Stimulated activated CD8-positive, alpha-beta memory T cell treated with anti-CD3 and anti-CD28 coated beads, Interleukin-4, amount 100 ng/mL, for 1 hour (primary cell): Measurements from ENCODE around the gene CLDN2.
"Not testable (repeated sequence)": the region's sequence is repeated elsewhere in the genome, so short reads cannot be mapped to it uniquely, and the experiment has no call there.

Experiments
- DNase-seq, 2 donors: peaks; one replicate each; pipeline ENCODE4 v3.0.0-alpha.2; 2020; ENCODE audit warnings: low read depth in 2 of 2, low spot score in 1 of 2

CLDN2 gene, protein sequence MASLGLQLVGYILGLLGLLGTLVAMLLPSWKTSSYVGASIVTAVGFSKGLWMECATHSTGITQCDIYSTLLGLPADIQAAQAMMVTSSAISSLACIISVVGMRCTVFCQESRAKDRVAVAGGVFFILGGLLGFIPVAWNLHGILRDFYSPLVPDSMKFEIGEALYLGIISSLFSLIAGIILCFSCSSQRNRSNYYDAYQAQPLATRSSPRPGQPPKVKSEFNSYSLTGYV

DNA sequence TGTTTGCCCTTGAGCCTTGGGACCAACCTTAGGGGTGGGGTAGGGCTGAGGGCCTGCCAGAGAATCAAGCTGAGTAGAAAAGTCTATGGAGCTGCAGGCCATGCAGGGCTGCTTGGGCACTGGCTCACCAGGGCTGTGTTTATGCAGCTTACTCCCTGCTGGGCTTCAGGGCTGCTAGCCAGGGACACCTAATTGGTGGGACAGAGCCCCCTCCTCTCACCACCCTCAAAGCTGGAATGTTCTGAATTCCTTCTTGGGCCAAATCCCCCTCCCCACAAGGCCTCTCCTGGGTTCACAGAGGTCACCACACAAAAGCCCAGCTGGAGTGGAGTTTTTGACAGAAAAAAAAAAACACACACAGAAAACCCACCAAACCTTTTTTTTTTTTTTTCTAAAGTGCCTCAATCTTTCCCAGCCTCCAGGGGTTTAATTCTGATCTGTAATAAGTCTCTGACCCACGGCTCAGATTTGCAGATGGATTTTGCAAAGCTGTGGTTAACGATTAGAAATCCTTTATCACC, at the start of gene CLDN2:
Gene CLDN2, plus strand, starts transcription at position 471 of the 521 bp plus-strand sequence. CDS start 7,827 bp downstream, outside the sequence.
- DNase-seq, result no peak

DNA sequence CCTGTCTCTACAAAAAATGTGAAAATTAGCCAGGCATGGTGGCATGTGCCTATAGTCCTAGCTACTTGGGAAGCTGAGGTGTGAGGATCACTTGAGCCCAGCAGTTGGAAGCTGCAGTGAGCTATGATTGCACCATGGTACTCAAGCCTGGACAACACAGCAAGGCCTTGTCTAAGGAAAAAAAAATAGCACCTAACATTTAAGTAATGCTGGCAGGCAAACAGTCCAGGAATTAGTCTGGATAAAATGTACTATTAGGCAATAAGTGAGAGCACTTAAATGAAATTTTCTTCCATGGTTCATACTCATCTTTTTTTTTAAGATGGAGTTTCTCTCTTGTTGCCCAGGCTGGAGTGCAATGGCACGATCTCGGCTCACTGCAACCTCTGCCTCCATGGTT, 47.4 kb upstream of the CLDN2 start:
- DNase-seq, result not testable (repeated sequence)

DNA sequence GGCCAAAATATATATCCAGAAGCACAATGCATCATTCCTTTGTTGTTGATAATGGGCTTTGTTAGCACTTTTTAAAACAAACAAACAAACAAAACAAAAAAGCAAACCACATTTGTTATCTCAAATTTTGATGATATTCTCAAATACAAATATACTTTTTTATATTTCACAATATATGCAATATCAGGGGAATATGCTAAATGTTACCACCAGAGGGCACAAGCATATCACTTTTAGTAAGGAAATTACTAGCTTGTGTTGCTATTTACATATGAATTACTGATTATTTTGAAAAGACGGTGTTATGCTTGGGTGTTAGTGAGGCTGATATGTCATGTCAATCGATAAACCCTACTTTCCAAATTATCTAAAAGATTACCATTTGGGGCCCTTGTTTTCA, 46.1 kb upstream of the CLDN2 start:
- no peak for DNase-seq

DNA sequence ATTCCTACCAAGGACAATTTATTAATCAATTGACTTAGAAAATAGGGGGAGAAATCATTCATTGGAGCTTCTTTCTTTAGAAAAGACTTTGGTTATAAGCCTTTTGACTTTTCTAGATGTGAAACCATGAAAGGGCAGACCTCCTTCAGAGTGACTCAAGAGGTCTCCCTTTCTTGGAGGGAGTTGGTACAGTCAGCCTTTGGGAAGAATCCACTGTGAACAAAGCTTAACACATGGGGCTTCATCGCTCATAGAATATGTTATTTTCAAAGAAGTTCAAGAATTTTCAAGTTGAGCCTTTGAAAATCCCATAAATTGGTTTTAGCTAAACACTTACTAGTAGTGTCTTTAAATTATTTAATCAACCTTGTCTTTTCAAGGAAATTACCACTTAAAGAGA, 45.1 kb upstream of the CLDN2 start:
- no peak for DNase-seq

DNA sequence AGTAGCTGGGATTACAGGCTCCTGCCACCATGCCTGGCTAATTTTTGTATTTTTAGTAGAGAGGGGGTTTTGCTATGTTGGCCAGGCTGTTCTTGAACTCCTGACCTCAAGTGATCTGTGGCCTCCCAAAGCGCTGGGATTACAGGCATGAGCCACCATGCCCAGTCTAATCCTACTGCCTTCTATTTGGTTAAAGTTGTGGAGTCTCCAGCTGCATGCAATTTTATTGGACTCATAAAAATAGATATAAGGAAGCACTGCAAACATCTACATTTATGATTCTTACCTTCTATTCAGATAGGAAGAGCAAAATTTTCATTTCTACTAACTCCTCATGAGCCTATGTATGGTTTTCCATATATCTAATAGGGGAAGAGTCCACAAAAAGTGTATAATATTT, 30.7 kb upstream of the CLDN2 start:
- no peak for DNase-seq

DNA sequence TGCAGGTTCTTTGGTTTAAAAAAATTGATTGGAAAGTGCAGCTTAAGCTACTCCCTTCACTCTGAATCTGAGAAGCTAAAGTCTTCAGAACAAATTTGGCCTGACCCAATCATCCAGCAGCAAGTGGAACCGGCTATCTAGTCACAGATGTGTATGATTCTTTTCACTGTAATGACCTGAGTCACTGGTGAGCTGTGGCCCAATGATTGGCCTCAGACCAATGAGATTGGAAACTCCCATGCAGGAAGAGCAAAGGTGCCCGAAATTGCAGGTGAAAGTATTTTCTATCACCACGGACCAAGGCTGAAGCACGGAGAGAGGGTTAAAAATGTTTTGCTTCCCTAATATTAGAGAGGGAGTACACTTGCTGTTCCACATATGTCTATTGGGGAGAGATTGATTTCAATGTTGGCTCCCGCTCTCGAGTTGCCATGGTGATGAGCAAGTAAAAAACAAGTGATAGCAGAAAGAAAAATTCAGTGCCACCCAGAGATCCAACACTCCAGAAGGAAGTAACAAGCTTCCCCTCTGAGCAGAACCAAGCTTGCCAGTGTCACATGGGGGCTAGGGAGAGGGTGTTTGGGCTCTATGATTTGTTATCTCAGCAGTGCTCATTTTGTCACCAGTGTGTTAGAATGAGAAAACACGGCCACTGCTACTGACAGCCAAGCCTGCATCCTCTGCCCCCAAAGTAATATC, 28.3 kb upstream of the CLDN2 start:
- DNase-seq, result no peak

DNA sequence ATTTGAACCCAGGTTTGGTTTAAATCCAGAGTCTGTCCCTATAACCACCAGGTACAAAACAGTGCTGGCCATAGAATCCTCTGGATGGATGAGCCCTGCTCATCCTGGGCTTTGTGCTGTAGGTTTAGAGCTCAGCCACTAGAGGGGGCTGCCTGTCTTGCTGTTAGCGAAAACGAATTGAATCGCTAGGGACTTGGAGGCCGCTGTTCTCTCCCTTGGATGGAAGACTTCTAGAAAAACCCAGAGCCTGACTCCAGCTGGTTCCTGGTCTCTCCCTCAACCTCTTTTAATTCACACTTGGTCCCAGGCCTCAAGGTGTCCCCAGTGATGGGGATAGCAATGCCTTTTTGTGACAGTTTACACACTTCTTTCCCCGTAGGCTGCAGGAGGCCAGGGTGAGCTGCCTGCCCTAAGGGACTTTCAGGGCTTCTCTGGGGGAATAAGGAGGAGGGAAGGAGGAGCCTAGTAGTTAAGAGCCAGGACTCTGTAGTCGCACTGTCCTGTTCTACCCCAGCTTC, 25.8 kb upstream of the CLDN2 start:
- no peak for DNase-seq

DNA sequence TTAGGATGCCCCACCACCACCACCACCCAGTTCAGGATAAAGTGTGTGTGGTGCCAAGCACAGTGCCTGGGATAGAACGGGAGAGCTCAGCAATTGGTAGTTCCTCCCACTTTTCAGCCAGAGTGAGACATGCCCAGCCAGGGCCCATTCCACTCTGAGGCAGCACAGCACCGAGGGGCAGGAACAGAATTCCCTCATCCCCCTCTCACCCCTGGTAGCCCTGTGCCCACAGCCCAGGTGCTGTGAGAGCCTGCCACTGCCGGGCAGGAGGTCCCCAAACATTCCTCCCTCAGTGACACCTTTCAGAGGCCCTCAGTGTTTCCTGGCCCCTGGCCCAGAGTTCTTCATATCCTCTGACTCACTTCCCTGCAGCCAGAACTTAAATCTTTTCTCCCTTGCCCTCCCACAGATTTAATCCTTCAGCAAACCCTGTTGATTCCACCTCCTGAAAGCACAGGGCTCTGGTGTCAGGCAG, 25.2 kb upstream of the CLDN2 start:
- DNase-seq, result no peak

DNA sequence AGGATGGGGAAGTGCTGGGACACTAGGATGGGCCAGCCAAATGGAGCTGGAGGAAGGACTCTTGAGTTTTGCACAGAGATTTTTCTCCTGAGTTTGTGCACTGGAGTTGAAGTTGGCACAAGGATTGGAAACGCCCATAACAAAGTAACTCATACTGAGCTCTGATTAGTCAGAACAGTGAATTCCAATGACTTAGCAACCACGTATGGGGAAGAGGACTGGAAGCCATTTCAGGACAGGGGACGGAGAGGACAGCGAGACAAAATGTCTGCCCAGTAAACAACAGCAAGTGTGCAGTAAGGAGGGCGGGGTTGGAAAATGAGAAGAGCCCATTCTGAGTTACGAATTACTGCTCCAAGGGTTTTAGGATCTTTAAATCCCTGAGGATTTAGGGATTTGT, 22.9 kb upstream of the CLDN2 start:
- no peak for DNase-seq

DNA sequence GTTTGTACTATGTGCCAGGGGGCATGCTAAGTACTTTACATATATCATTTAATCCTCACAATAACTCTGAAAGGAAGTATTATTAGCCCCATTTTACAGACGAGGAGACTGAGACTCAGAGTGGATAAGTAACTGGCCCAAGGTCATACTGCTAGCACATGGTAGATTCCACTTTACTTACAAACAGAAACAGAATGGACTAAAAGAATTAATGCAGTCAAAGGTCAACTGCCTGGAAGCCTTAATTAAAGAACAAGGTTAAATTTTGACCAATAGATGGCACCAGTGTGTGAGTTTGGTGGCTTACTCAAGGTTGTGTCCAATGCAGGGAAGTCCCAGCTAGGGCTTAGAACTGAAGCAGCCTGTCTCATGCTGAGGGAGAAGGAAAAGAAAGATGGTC, 21.7 kb upstream of the CLDN2 start:
- DNase-seq, result no peak

DNA sequence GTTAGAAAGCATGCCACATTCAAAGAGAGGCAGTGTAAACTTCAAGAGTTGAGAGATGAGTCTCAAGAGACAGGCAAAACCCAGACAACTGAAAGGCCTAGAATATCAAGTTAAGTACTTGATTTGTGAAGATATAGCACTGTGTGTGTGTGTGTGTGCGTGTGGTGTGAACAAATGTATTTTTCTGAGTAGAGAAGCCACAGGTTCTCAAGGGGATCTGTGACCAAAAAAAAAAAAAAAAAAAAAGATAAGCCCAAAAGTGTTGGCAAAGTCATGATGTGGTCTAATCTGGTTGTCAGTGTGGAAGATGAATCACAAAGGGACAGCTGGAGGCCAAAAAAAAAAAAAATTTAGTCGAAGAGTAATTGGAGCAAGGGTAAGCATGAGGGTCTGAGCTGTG, 20.9 kb upstream of the CLDN2 start:
- no peak for DNase-seq

DNA sequence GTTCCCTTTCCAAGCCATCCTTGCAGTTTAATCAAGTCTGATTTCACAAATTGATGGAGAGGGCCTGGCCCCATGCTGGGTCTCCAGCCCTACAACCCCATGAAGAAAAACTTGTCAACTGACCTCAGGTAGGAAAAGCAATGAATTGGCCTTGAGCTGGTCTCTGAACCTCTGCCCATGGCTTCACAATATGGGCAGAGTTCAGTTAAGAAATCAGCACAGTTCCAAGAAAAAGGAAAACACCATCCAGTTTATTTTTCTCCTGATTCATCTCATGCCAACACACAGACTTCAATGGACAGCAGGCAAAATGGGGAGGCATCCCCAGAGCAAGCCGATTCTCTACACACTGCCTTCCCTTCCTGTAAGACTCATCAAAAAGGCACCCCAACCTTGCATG, 20.4 kb upstream of the CLDN2 start:
- no peak for DNase-seq

DNA sequence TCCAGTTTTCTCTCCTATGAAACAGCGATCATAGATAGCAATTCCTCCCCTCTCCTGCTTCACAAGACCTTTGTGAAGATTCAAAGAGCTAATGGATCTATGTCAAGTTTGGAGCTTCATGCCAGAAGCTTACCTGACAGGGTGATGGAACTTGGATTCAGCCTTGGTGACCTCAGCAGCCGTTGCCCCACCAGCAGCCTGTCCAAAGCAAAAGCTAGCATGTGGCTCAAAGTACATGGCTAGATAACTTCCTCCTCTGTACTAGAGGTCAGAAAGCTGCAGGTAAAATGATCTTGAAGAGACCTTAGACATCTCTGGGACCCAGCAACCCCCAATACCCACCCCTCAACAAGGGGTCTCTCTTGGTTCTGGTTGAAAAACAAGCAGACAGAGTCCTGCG, 18.9 kb upstream of the CLDN2 start:
- DNase-seq, result no peak

DNA sequence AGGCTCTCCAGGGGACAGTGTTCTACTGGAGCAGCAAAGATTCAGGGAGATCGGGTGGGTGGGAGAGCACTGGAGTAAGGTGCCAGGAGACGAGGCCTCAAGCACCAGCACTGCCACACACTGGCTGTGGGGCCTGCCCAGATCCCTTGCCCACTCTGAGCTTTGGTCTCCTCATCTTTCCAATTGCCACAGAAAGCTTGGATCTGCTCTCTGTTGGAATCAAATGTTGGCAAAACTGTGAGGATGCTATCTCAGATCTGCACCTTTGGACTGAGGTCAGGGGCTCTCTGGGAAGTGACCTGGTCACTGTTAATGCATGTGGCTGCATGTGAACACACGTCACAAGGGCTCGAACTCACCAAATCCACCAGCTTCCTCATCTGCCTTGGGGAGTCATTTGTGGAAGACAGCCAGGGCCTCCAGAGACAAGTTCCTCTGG, 18.4 kb upstream of the CLDN2 start:
- DNase-seq, result no peak

DNA sequence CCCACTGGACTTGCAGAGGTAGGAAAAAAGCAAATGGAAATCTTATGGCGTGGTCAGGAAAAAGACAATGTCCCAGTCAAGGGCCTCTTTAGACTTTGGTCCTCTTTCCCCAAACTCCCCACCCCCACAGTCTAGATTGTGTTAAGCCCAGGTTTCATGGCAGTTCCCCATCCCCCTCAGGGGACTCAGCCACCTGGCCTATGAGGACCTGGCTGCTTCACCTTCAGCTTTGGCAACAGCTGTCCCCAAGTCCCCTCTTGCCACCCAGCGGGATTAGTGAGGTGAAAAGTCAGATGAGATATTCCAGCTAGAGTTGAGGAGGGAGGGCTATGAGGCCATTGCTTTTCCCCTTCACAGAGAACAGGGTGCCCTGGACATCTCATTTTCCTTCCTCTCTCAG, 17.5 kb upstream of the CLDN2 start:
- no peak for DNase-seq

DNA sequence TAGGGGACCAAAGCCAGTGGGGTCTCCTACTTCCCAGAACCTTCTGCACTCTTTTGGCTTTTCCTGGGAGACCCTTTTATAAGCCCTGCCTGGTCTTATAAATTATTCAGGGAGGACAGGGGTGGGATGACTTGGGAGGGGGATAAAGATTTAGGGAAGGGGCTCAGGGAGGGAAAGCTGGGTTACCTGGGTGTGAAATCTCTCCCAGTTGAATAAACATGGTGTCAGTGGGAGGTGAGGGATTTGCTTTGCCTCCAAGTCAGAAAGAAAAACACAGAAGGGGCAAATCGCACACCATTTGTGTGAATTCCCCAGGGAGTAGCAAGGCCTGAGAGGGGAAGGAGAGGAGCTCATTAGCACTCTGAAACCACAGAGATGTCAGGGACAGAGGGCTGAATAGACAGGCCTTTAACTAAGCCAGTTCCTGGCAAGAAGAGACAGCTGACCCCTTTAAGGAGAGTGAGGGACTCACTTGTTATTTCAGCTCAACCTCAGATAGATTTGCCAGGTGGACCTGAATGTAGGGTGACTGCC, 16.8 kb upstream of the CLDN2 start, which contains the start of gene RIPPLY1:
Gene RIPPLY1, minus strand, starts transcription at position 51 of the 534 bp plus-strand sequence. CDS start 54 bp downstream, outside the sequence.
- no peak for DNase-seq

DNA sequence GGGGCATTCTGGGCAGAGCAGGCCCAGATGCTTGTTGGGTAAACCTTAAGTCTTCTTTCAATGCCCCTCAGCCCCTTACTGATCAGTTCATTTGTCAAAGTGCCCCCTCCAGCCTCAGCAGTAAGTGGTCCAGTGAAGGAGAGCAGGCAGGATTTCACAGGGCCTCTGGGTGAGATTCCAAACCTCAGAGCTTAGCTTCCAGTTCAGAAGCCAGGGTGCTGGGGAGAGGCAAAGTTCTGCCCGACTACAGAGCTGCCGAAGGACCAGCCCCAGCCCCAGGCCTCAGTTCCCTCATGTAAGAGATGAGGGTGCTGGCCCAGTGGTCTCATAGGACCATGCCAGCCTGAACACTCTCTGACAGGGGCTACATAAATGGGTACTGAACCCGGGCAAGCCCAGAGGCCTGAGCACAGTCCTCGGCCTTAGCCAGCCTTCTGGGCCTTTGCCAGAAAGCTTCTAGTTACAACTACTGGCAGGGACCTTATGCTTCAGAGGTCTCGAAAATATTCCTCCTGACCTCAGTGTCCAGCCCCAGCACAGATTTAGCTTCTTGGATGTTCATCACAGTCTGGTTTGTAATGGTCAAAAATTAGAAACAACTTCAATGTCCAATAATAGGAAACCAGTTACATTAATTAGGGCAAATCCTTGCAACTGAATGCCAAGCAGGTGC, 16.2 kb upstream of the CLDN2 start:
- no peak for DNase-seq

DNA sequence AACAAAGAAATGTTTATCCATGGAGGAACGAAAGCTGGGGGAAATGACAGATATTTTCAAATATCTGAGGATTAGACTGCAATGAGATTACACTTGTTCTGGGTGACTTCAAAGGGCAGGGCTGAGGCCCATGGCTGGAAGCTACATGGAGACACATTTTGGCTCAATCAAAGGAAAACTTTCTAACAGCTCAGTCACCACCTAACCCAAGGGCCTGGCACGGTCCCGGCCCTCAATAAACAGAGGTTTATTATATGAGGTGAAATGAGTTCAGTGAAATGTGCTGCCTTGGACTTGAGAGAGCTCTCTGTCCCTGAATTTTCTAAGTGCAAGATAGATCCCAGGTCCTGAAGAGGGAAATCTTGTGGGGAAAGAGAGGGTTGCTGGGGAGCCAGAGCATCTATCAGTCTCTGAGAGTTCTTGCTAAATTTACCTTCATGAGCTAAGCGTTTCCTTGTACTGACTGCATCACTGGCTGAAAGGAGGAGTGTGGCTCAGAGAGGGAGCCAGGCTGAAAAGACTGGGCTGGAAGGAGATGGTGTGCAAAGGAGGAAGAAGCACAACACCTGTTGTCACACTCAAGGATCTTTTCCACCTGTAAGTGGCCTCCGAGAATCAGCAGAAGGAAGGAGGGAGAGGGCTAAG, 15.0 kb upstream of the CLDN2 start:
- DNase-seq, result no peak

DNA sequence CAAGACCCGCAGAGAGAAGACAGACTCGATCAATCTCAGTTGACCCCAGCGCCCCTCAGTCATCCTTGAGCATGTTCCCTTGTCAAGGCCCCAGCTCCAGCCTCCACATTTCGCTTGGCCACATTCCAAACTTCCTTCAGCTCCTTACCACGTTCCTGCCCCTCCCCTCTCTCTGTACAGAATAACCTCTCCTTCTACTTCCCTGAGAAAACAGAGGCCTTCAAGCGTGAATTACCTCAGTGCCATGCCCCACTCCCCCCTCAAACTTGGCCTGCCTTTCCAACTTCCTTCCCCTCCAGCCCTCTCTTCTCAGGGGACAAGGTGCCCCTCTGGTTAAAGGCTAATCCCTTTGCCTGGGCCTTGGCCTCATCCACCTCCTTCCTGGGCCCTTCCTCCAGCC, 13.8 kb upstream of the CLDN2 start:
- no peak for DNase-seq

DNA sequence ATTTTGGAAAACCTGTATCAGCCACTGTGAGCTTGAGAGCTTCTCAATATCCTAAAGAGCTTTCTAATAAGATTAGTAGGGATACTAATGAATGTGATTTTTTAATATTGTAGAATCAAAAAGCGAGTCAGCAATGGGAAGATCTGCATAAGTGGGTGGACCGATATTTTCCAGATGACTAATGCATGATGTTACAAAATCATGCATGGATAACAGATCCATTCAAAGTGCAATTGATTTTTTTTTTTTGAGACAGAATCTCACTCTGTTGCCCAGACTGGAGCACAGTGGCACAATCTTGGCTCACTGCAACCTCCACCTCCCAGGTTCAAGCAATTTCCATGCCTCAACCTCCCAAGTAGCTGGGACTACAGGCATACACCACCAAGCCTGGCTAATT, 7.3 kb upstream of the CLDN2 start:
- no peak for DNase-seq
